Ishikawa (cell line): Measurements from ENCODE around the gene TLR2.

Source experiments
- CEBPB ChIP-seq: IDR thresholded peaks from 2 replicates; pipeline ENCODE4 v1.6.1; 2012
- CREB1 ChIP-seq: IDR thresholded peaks from 2 replicates; pipeline ENCODE4 v1.6.1; 2012; ENCODE audit warnings: low read depth
- EGR1 ChIP-seq: IDR thresholded peaks from 2 replicates; pipeline ENCODE4 v1.6.1; 2012
- EP300 ChIP-seq: IDR thresholded peaks from 2 replicates; pipeline ENCODE4 v1.6.1; 2012; ENCODE audit warnings: borderline replicate concordance
- FOXM1 ChIP-seq: IDR thresholded peaks from 2 replicates; pipeline ENCODE4 v1.6.1; 2012; ENCODE audit warnings: low read depth, borderline replicate concordance
- MAX ChIP-seq: IDR thresholded peaks from 2 replicates; pipeline ENCODE4 v1.6.1; 2012
- NFIC ChIP-seq: IDR thresholded peaks from 2 replicates; pipeline ENCODE4 v1.6.1; 2012
- RAD21 ChIP-seq: IDR thresholded peaks from 2 replicates; pipeline ENCODE4 v1.6.1; 2012; ENCODE audit warnings: low read depth
- TAF1 ChIP-seq: IDR thresholded peaks from 2 replicates; pipeline ENCODE4 v1.6.1; 2012; ENCODE audit warnings: low read depth, mild to moderate bottlenecking
- TCF12 ChIP-seq: IDR thresholded peaks from 2 replicates; pipeline ENCODE4 v1.6.1; 2012; ENCODE audit warnings: low read depth
- TEAD4 ChIP-seq: IDR thresholded peaks from 2 replicates; pipeline ENCODE4 v1.6.1; 2012
- USF1 ChIP-seq: IDR thresholded peaks from 2 replicates; pipeline ENCODE4 v1.6.1; 2012
- YY1 ChIP-seq: IDR thresholded peaks from 2 replicates; pipeline ENCODE4 v1.6.1; 2012; ENCODE audit warnings: low read depth
- ZBTB7A ChIP-seq: IDR thresholded peaks from 2 replicates; pipeline ENCODE4 v1.6.1; 2012; ENCODE audit warnings: low read depth
- TF ChIP-seq, protein P1 (sequence below): IDR thresholded peaks from 2 replicates; pipeline ENCODE4 v1.6.1; 2012; ENCODE audit warnings: low read depth, mild to moderate bottlenecking

The TLR2 gene

GRCh38 chr4:153704522-153704921 lies 20.4 kb downstream of the TLR2 start:
- no peak for TF ChIP-seq EGR1
- no peak for TF ChIP-seq RAD21
- no peak for TF ChIP-seq TAF1
- TF ChIP-seq TCF12: no peak
- no peak for TF ChIP-seq USF1

GRCh38 chr4:153705743-153706468 lies 21.8 kb downstream of the TLR2 start:
- TF ChIP-seq RAD21 (no peak), USF1 (no peak)

- TF ChIP-seq CEBPB: no peak
- TF ChIP-seq, protein P1, sequence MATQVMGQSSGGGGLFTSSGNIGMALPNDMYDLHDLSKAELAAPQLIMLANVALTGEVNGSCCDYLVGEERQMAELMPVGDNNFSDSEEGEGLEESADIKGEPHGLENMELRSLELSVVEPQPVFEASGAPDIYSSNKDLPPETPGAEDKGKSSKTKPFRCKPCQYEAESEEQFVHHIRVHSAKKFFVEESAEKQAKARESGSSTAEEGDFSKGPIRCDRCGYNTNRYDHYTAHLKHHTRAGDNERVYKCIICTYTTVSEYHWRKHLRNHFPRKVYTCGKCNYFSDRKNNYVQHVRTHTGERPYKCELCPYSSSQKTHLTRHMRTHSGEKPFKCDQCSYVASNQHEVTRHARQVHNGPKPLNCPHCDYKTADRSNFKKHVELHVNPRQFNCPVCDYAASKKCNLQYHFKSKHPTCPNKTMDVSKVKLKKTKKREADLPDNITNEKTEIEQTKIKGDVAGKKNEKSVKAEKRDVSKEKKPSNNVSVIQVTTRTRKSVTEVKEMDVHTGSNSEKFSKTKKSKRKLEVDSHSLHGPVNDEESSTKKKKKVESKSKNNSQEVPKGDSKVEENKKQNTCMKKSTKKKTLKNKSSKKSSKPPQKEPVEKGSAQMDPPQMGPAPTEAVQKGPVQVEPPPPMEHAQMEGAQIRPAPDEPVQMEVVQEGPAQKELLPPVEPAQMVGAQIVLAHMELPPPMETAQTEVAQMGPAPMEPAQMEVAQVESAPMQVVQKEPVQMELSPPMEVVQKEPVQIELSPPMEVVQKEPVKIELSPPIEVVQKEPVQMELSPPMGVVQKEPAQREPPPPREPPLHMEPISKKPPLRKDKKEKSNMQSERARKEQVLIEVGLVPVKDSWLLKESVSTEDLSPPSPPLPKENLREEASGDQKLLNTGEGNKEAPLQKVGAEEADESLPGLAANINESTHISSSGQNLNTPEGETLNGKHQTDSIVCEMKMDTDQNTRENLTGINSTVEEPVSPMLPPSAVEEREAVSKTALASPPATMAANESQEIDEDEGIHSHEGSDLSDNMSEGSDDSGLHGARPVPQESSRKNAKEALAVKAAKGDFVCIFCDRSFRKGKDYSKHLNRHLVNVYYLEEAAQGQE: no peak
- no peak for TF ChIP-seq MAX
- TF ChIP-seq YY1: no peak
- TF ChIP-seq RAD21: no peak
- TF ChIP-seq USF1: no peak
- no peak for TF ChIP-seq EGR1
- TF ChIP-seq NFIC: no peak
- TF ChIP-seq EP300: no peak
- no peak for TF ChIP-seq CREB1
- TF ChIP-seq FOXM1: no peak
- TF ChIP-seq ZBTB7A: no peak
- no peak for TF ChIP-seq TEAD4
Observed at GRCh38 chr4:153706519-153706918, 22.4 kb downstream of the TLR2 start.

GRCh38 chr4:153710681-153711080 lies 26.6 kb downstream of the TLR2 start:
- TF ChIP-seq RAD21: no peak
- TF ChIP-seq YY1: no peak
- no peak for TF ChIP-seq MAX
- TF ChIP-seq TAF1: no peak
- no peak for TF ChIP-seq CREB1
- TF ChIP-seq ZBTB7A: no peak
- no peak for TF ChIP-seq USF1
- no peak for TF ChIP-seq CEBPB
- no peak for TF ChIP-seq EP300
- no peak for TF ChIP-seq NFIC
- no peak for TF ChIP-seq TEAD4
- no peak for TF ChIP-seq EGR1
- TF ChIP-seq TCF12: no peak
- TF ChIP-seq, protein P1: no peak
- no peak for TF ChIP-seq FOXM1

DNA sequence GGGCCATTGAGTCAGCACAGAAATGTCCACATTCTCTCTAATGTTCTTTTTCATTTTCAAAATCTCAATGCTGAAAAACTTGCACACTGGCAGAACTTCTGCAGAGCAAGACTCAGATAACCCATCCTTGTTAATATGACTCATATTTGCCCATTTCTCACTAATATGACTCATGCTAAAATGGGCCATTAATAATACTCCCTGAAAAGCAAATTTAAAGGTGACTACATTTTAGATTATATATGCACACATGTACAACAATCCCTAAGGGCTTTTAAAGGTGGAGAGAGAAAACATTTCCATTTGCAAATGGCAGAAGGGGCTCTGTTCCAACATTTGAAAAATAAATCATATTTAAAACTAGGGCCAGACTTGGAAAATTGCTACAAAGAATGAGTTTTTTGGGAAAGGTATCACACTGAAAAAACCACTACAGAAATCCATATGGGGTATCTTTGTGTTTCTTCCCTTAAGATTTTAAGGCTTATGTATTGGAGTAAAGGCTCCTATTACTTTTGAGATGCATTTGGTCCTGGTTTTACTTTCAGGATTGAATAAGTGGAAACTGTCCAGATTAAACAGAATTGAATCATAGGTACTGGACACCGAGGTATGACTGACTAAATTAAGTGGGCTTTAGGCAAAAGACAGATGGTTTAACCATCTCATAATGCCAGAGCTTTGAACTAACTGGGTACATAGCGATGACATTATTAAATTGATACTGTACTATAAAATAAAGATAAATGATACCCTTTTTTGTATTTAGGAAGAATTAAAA lies 30.0 kb downstream of the TLR2 start:
- TF ChIP-seq CREB1 (no peak), TCF12 (no peak), USF1 (no peak), MAX (no peak), EP300 (no peak), RAD21 (no peak), YY1 (no peak), ZBTB7A (no peak), FOXM1 (no peak), EGR1 (no peak), TEAD4 (no peak), NFIC (no peak), TAF1 (no peak)
- TF ChIP-seq, protein P1: no peak
